Nephron (organoid): ENCODE results near the gene ARSA.
"Not testable (repeated sequence)": the region's sequence is repeated elsewhere in the genome, so short reads cannot be mapped to it uniquely, and the experiment has no call there.

Source experiments
- H3K27ac Mint-ChIP-seq, 3 experiments: 2 replicates each; pipeline ENCODE4 v1.8.0; 2020; ENCODE audit warnings: mixed read lengths in 3 of 3, mild to moderate bottlenecking in 2 of 3, moderate library complexity in 1 of 3
- H3K27me3 Mint-ChIP-seq: 2 replicates; pipeline ENCODE4 v1.8.0; 2021; ENCODE audit warnings: low read depth, mild to moderate bottlenecking, moderate library complexity, mixed read lengths
- H3K36me3 Mint-ChIP-seq: 2 replicates; pipeline ENCODE4 v1.8.0; 2020; ENCODE audit warnings: low read depth, mixed read lengths
- H3K4me1 Mint-ChIP-seq: 2 replicates; pipeline ENCODE4 v1.8.0; 2020; ENCODE audit warnings: mixed read lengths
- H3K4me3 Mint-ChIP-seq, 3 experiments: 2 replicates each; pipeline ENCODE4 v1.8.0; 2020; ENCODE audit warnings: mild to moderate bottlenecking in 3 of 3, mixed read lengths in 3 of 3, moderate library complexity in 2 of 3
- H3K9me3 Mint-ChIP-seq: 2 replicates; pipeline ENCODE4 v1.8.0; 2020; ENCODE audit warnings: mixed read lengths
- TF ChIP-seq, protein P1 (sequence below), 3 experiments: fragments of 200-600 bp; sonication (generic); IDR thresholded peaks; one replicate each; pipeline ENCODE4 v1.5.0; 2021; ENCODE audit warnings: antibody characterized with exemption in 3 of 3; ENCODE audit not compliant: unreplicated experiment in 3 of 3

ARSA gene

GRCh38 chr22:50610041-50610451, 17.9 kb downstream of the ARSA start:
- Mint-ChIP-seq H3K27me3 (peaks cover 41% of the 10 kb centered on the region), H3K27ac (no peak overlapping the region), H3K4me1 (no peaks in the 10 kb centered on the region), H3K4me3 (no peak overlapping the region), H3K36me3 (no peaks in the 10 kb centered on the region), H3K9me3 (no peaks in the 10 kb centered on the region)
- TF ChIP-seq, protein P1, sequence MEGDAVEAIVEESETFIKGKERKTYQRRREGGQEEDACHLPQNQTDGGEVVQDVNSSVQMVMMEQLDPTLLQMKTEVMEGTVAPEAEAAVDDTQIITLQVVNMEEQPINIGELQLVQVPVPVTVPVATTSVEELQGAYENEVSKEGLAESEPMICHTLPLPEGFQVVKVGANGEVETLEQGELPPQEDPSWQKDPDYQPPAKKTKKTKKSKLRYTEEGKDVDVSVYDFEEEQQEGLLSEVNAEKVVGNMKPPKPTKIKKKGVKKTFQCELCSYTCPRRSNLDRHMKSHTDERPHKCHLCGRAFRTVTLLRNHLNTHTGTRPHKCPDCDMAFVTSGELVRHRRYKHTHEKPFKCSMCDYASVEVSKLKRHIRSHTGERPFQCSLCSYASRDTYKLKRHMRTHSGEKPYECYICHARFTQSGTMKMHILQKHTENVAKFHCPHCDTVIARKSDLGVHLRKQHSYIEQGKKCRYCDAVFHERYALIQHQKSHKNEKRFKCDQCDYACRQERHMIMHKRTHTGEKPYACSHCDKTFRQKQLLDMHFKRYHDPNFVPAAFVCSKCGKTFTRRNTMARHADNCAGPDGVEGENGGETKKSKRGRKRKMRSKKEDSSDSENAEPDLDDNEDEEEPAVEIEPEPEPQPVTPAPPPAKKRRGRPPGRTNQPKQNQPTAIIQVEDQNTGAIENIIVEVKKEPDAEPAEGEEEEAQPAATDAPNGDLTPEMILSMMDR (IDR thresholded peaks at IDR 0.05; ENCODE audit: unreplicated experiment in 3 of 3): no peak

DNA sequence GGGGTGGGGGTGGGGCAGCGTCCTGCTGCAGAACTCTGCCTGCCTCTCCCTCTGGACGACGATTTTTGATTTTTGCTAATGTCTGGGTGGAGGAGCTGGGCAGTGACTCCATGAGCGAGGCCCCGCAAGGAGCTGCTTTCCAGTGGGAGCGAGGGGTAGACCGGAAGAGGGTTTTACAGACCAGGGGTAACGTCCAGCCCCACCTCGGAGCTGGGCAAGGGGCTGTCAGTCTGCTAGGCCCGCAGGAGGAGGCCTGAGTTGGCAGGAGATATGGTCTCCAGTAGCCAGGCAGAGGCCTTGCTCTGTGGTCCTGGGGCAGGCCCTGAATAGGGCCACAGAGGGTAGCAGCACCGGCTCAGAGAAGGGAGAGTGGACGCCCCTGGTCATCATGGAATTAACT, 18.4 kb downstream of the ARSA start:
- peaks cover 41% of the 10 kb centered on the region for H3K27me3 Mint-ChIP-seq
- no peaks in the 10 kb centered on the region for H3K9me3 Mint-ChIP-seq
- H3K4me1 Mint-ChIP-seq: no peaks in the 10 kb centered on the region
- TF ChIP-seq, protein P1 (IDR thresholded peaks at IDR 0.05; ENCODE audit: unreplicated experiment in 3 of 3): no peak
- no peak overlapping the region for H3K4me3 Mint-ChIP-seq
- no peaks in the 10 kb centered on the region for H3K36me3 Mint-ChIP-seq
- H3K27ac Mint-ChIP-seq: no peak overlapping the region

DNA sequence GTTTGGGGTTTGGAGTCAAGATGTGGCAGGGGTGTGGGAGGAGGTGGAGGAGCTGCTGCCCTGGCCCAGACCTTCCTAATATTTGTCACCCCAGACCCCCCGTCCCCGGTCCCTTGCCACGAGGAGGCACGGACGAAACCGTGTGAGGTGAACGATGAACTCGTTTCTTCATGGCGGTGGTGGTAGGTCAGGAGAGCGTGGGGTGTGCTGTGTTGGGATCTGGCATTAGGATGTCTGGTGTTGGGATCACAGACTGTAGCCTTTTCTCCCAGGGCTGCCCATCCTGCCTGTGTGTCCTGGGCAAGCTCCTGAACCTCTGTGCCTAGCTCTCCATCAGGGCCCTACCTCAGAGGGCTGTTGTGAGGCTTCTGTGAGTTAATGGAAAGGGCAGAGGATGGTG, 19.0 kb downstream of the ARSA start:
- H3K4me1 Mint-ChIP-seq: no peaks in the 10 kb centered on the region
- no peak overlapping the region for H3K4me3 Mint-ChIP-seq
- no peaks in the 10 kb centered on the region for H3K9me3 Mint-ChIP-seq
- TF ChIP-seq, protein P1 (IDR thresholded peaks at IDR 0.05; ENCODE audit: unreplicated experiment in 3 of 3): no peak
- no peaks in the 10 kb centered on the region for H3K36me3 Mint-ChIP-seq
- H3K27me3 Mint-ChIP-seq: peaks cover 36% of the 10 kb centered on the region
- H3K27ac Mint-ChIP-seq: no peak overlapping the region

DNA sequence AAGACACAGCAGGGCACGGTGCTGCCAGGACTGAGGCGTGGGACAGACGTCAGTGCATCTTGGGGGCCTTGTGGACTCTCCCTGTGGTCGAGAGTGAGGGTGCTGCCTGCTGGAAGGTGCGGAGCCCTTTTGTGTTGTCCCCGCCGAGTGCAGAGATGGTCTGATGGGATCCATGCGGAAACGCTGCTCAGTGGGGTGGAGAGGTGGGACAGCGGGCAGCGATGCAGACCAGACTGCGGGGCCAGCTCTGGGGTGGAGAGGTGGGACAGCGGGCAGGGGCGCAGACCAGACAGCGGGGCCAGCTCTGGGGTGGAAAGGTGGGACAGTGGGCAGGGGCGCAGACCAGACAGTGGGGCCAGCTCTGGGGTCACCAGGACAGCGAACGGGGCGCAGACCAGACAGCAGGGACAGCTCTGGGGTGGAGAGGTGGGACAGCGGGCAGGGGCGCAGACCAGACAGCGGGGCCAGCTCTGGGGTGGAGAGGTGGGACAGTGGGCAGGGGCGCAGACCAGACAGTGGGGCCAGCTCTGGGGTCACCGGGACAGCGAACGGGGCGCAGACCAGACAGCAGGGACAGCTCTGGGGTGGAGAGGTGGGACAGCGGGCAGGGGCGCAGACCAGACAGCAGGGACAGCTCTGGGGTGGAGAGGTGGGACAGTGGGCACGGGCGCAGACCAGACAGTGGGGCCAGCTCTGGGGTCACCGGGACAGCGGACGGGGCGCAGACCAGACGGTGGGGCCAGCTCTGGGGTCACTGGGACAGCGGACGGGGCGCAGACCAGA, 19.7 kb downstream of the ARSA start:
- H3K27me3 Mint-ChIP-seq: peaks cover 36% of the 10 kb centered on the region
- H3K4me1 Mint-ChIP-seq, H3K9me3 Mint-ChIP-seq, H3K4me3 Mint-ChIP-seq, H3K27ac Mint-ChIP-seq, H3K36me3 Mint-ChIP-seq: not testable (repeated sequence)

DNA sequence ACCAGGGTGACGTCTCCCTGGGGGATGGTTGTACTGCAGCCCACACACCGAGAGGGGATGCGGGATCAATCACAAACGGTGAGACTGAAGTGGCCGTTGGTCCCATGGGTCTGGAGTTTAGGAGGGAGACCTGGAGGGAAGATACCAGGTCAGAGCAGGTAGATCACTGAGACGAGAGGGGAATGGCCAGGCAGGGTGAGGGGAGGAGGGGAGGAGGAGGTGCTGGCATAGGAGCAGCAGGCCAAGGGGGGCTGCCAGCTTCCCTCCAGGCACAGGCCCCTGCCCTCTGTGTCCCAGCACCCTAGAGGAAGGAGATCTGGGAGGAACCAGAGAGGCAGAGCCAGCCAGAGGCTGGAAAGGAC, 20.3 kb downstream of the ARSA start:
- H3K27me3 Mint-ChIP-seq: peaks cover 37% of the 10 kb centered on the region
- H3K27ac Mint-ChIP-seq: no peak overlapping the region
- H3K36me3 Mint-ChIP-seq: no peaks in the 10 kb centered on the region
- H3K9me3 Mint-ChIP-seq: no peaks in the 10 kb centered on the region
- H3K4me1 Mint-ChIP-seq: peaks cover 2% of the 10 kb centered on the region
- no peak overlapping the region for H3K4me3 Mint-ChIP-seq
- TF ChIP-seq, protein P1 (IDR thresholded peaks at IDR 0.05; ENCODE audit: unreplicated experiment in 3 of 3): no peak

- H3K27me3 Mint-ChIP-seq: peaks cover 38% of the 10 kb centered on the region
- TF ChIP-seq, protein P1 (IDR thresholded peaks at IDR 0.05; ENCODE audit: unreplicated experiment in 3 of 3): no peak
- H3K27ac Mint-ChIP-seq: no peak overlapping the region
- peaks cover 8% of the 10 kb centered on the region for H3K4me1 Mint-ChIP-seq
- H3K4me3 Mint-ChIP-seq: no peak overlapping the region
- no peaks in the 10 kb centered on the region for H3K9me3 Mint-ChIP-seq
- H3K36me3 Mint-ChIP-seq: no peaks in the 10 kb centered on the region
These were observed 20.9 kb downstream of the ARSA start for GRCh38 chr22:50606946-50607658.
